GM12892 (cell line): ENCODE data around the gene FYB1.
"Not testable (repeated sequence)": the region's sequence is repeated elsewhere in the genome, so short reads cannot be mapped to it uniquely, and the experiment has no call there.

Experiments
- DNase-seq: peaks from one replicate; pipeline ENCODE4 v3.0.0; 2011; ENCODE audit not compliant: insufficient read length
- FAIRE-seq: peaks from 2 replicates; lab custom pipeline; 2011; peaks lifted over from hg19 to GRCh38; lab: Jason Lieb, UNC
- POLR2A ChIP-seq: IDR thresholded peaks from 2 replicates; pipeline ENCODE4 v1.6.1; 2011; ENCODE audit warnings: low read depth, low read length, control low read depth
- POLR2AphosphoS5 ChIP-seq: IDR thresholded peaks from 2 replicates; pipeline ENCODE4 v1.6.1; 2011; ENCODE audit warnings: low read depth, low read length, control low read depth
- TAF1 ChIP-seq: IDR thresholded peaks from 2 replicates; pipeline ENCODE4 v1.6.1; 2011; ENCODE audit warnings: low read depth, mild to moderate bottlenecking, control low read depth, low read length, borderline replicate concordance

Gene FYB1

DNA sequence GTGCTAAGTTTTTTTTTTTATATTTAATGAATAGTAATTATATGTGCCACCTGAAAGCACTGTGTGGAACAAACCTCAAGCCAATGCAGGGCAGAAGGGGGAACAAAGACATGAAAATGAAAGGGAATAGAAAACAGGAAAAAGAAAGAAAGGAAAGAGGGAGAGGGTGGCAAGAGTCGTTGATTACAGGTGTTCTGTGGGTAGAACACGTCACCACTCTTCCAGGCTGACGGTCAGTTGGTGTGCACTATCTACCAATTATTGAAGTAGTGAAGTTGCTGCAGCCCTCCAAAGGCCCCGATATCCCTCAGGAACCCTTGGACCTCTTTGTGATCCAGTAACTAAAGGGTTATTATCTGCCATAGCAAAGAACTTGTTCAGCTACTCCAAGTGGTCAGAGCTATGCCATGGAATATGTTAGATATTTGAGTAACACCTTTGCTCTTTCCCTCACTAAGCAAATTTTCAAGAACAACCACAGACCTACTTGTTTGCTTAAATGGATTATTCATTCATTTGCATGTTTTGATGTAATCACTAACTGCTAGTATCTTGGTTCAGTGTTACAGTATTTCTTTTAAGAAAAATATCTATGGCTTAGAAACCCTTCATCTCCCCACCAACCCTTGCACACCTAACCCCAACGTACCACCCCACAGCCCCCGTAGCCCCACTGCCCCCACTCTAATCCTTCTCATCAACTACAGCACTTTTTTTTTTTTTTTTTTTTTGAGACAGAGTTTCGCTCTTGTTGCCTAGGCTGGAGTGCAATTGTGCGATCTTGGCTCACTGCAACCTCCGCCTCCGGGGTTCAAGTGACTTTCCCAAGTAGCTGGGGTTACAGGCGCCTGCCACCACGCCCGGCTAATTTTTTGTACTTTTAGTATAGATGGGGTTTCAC lies 31.3 kb downstream of the FYB1 start:
- TF ChIP-seq POLR2A (no peak), TAF1 (no peak), POLR2AphosphoS5 (no peak)
- FAIRE-seq = no peak
- DNase-seq = no peak

DNA sequence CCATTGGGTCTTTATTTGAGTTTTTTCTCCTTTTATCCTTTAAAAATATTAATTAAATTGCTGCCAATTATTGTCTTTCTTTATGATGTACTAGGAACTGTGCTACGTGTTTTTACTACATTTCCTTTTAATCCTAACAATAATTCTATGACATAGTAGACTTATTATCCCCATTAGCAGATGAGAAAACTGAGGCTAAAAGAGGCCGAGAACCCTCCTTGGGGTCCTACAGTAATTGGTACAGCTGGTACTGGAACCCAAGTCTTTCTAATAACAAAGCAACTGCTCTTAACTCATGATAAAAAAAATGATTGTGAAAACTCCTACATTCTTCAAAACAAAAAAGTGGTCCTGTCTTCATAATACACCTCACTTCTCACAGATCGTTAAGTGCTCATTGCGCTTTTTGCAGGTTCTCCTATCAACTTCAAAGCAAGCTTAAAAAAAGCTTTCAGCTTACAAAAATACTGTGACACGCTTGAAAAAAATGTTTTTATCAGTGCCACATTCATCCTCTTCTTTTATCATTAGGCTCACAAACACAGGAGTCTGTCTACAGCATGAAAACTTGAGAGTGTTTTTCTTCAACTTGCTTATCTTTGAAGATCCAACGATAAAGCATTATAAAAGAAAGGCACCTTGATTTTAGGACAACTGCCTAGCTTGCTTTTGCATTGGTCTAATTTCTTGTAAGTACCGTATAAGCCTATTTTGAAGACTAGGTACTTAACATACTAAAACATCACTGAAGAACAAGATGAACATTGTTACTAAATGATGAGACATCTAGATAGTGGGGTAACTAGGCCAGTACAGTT lies 32.4 kb downstream of the FYB1 start:
- DNase-seq = no peak
- no peak for FAIRE-seq
- no peak for TF ChIP-seq POLR2AphosphoS5
- TF ChIP-seq TAF1 = no peak
- TF ChIP-seq POLR2A = no peak

DNA sequence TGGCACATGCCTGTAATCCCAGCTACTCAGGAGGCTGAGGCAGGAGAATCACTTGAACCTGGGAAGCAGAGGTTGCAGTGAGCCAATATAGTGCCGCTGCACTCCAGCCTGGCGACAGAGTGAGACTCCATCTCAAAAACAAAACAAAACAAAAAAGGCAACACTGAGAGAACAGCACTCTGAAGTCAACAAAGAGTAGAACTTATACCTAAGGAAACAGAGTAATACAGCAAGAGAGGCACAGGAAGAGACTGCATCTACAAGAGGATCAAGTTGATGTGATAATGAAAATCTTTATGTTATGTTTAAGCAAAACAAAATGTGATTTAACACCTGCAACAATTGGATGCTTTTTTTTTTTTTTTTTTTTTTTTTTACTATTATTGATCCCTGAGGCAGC lies 33.1 kb downstream of the FYB1 start:
- FAIRE-seq = no peak
- TF ChIP-seq TAF1 = no peak
- no peak for TF ChIP-seq POLR2A
- TF ChIP-seq POLR2AphosphoS5 = no peak
- DNase-seq = no peak

DNA sequence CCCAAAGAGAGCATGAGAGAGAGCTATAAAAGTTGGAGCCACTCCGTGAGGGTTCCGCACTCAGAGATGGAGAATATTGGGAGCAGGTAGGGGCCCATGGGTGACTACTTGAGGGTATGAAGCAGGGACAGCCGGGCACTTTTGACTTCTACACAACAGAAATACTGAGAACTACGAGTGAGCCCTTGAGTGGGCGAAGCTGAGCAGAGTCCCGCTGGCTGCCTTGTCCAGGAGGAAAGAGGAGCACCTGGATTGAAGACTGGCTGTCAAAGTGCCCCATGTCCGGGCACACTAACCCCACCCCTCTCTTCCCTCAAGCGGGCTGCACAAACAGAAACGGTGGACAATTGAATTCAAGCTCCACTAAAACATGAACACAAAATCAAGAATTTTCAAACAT lies 33.6 kb downstream of the FYB1 start:
- no peak for FAIRE-seq
- TF ChIP-seq POLR2A = no peak
- TF ChIP-seq POLR2AphosphoS5 = no peak
- TF ChIP-seq TAF1 = no peak
- no peak for DNase-seq

DNA sequence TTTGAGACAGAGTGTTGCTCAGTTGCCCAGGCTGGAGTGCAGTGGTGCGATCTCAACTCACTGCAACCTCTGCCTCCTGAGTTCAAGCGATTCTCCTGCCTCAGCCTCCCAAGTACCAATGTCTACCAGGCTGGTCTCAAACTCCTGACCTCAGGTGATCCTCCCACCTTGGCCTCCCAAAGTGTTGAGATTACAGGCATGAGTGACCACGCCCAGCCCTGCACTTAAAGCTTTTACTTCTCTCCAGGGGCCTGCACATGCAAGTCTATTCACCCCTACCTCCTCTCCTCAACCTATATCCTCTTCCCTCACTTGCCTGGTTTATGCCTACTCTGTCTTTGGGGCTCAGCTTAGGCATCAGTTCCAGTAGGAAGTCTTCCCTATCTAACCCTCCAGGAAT lies 39.8 kb downstream of the FYB1 start:
- FAIRE-seq, DNase-seq: not testable (repeated sequence)

DNA sequence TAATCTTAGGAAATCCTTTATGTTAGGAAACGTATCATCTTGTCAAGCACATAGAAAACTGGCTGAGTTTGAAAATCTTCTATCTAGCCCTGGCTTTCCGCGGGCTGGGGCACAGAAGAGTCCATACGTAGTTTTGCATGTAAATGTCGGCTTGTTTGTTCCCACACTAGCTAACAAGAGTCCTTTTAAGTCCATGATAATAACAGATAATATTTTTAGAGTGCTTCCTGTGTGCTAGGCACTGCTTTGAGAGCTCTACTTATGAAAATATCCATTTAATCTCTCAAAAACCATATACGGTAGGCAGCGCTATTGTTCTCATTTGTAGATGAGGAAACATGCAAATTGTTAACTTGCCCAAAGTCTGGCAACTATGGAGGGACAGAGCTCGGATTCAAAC lies 40.5 kb downstream of the FYB1 start:
- FAIRE-seq = no peak
- TF ChIP-seq TAF1 (no peak), POLR2A (no peak), POLR2AphosphoS5 (no peak)
- DNase-seq = no peak

DNA sequence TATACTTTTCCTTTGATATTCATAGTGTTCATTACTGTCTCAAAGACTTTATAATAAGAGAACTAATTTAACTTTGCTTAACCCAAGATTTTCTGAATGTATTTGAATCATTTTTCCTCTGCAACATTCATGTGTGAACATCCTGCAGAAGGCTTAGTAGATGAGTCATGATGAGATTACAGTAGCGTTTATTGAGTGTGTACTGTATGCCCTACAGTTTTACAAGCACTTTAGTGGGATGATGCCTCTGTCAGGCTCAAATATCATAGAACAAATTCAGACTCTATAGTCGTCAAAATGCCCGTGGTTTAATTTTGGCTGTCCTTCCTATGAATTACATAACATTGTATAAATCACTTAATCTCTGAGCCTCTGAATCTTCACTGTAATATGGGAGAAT lies 41.2 kb downstream of the FYB1 start:
- no peak for DNase-seq
- no peak for FAIRE-seq

DNA sequence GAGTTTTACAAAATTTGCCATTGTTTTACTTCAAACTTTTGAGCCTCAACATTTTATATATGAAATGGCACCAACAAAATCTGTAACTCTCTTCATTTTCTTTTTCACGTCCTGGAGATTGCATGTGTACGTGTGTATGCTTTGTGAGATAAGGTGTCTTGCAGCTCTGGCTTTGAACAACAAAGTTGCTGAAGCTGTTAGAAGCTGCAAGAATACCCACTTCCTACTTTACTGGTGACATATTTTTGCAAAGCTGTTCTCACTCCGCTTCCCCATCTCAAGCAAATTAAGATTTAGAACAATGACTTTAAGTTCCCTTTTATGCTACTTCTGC lies 41.8 kb downstream of the FYB1 start:
- no peak for TF ChIP-seq POLR2AphosphoS5
- DNase-seq = no peak
- no peak for FAIRE-seq

More for the DNA sequence above, 41.2 kb downstream of the FYB1 start:
- TF ChIP-seq POLR2A = no peak
- no peak for TF ChIP-seq POLR2AphosphoS5
- TF ChIP-seq TAF1 = no peak

DNA sequence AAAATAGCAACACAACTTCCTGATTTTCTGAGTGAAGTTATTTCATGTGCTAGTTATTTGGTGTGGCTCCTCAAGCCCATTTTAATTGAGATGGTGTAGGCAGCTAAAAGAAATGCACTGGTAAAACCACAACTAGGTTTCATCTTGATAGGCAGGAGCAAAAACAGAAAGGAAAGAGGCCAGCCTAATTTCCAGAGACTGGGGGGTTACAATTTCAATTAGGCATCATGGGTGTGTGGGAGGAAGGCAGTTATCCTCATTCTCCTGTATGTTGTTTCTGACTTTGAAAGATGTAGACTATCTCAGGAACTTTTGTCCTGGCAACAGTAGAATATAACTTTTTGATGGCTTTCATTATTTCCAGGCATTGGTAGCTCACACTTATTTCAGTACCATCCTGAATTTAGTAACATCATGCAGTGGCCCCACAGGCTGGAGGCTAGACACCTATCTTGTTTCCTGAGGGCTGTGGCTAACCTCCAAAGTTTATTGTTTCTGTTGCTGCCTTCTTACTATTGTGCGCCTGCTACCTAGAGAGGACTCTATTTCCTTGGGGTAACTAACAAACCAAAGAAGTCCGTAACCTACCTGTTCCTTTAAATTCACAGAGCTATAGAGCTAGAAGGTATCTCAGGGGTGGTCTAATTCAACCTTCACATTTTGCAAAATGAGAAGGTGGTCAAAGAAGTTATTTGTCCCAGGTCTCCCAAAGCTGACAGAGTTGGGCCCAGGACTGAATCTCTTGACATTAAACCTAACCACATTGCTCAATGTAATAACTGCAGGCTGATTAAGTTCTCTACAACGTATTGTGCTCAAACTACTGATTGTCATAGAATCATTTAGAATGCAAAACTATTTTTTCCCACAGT lies 42.4 kb downstream of the FYB1 start:
- no peak for DNase-seq
- TF ChIP-seq TAF1 = no peak
- TF ChIP-seq POLR2AphosphoS5 = no peak
- no peak for TF ChIP-seq POLR2A
- no peak for FAIRE-seq

DNA sequence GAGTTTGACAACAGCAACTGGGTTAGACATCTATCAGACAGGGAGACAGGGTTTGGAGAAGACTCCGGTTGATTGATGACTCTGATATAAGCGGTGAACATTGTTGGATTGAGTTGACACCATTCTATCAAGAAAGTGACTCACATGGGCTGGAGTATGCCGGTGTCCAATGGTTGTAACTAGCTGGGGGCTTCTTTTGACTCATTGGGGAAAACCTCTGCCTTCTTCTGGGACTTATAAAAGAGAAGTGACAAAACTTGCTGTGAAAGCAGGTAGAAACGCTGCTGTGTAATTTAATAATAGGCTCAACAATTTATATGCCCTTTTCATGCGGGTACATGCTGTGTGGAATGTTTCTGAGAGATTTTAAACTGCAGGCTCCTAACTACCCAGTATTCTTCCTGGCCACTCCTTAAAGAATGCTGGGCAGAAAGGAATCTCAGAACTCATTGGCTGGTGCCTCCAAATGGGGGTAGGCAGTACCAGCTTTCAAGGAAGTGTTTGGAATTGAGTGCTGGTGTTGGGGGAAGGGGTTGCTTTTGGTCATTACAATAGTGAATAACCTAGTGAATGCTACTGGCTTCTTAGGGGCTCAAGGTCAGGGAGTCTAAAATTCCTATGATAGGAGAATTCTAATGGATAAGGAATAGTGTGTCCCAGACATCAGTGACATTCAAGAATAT lies 43.9 kb downstream of the FYB1 start:
- FAIRE-seq = no peak
- no peak for DNase-seq
- TF ChIP-seq TAF1 (no peak), POLR2AphosphoS5 (no peak), POLR2A (no peak)

DNA sequence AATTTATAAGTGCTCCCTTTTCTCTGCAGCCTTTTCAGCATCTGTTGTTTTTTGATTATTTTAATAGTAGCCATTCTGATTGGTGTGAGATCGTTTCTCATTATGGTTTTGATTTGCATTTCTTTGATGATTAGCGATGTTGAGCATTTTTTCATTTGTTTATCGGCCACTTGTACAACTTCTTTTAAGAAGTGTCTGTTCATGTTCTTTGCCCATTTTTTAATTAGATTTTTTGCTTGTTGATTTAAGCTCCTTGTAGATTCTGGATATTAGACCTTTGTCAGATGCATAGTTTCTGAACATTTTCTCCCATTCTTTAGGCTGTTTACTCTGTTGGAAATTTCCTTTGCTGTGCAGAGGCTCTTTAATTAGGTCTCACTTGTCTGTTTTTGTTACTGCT lies 46.3 kb downstream of the FYB1 start:
- FAIRE-seq (no peak), DNase-seq (no peak)
- TF ChIP-seq POLR2AphosphoS5 = no peak
- TF ChIP-seq POLR2A = no peak
- TF ChIP-seq TAF1 = no peak
